H1 (cell line): ENCODE measurements around the gene STK33. TPM values are rescaled to one million over a fixed set of nuclear protein-coding genes. Genes with fewer than 3 reads are reported as not detected.

Source experiments
- CTCF ChIA-PET: fragments of 300-600 bp; sonication (Branson Sonifier 250); formaldehyde crosslinking; loops from one replicate; lab custom pipeline; 2021; ENCODE audit not compliant: partially characterized antibody; lab: Charles Lee
- POLR2A ChIA-PET: fragments of 300-600 bp; sonication (Branson Sonifier 250); formaldehyde crosslinking; loops from one replicate; lab custom pipeline; 2021; ENCODE audit warnings: inconsistent platforms; ENCODE audit not compliant: partially characterized antibody; lab: Charles Lee
- DNase-seq, 2 experiments: peaks; one replicate each; pipeline versions ENCODE4 v3.0.0 to v3.0.0-alpha.2; 2010 to 2022; ENCODE audit warnings: low spot score in 2 of 2, low read depth in 1 of 2, mixed read lengths in 1 of 2
- FAIRE-seq: peaks from 2 replicates; lab custom pipeline; 2011; peaks lifted over from hg19 to GRCh38; lab: Jason Lieb, UNC
- H2AFZ ChIP-seq: 2 replicates; pipeline ENCODE4 v1.8.1; 2012; ENCODE audit warnings: low read length, inconsistent platforms
- H2AK5ac ChIP-seq: 2 replicates; pipeline ENCODE4 v1.6.1; 2013; ENCODE audit warnings: low read depth, low read length
- H2BK120ac ChIP-seq: replicated peaks from 2 replicates; pipeline ENCODE3; 2013; ENCODE audit warnings: low read depth, low read length, inconsistent platforms
- H2BK12ac ChIP-seq: 2 replicates; pipeline ENCODE4 v1.6.1; 2013; ENCODE audit warnings: low read depth, low read length
- H2BK15ac ChIP-seq: 2 replicates; pipeline ENCODE4 v1.6.1; 2013; ENCODE audit warnings: low read length
- H2BK20ac ChIP-seq: 2 replicates; pipeline ENCODE4 v1.6.1; 2013; ENCODE audit warnings: low read length
- H2BK5ac ChIP-seq: 2 replicates; pipeline ENCODE4 v1.6.1; 2013; ENCODE audit warnings: low read depth, low read length
- H3K14ac ChIP-seq: 2 replicates; pipeline ENCODE4 v1.6.1; 2013; ENCODE audit warnings: inconsistent platforms; ENCODE audit not compliant: insufficient read length
- H3K18ac ChIP-seq: 2 replicates; pipeline ENCODE4 v1.6.1; 2013; ENCODE audit warnings: low read length; ENCODE audit errors: extremely low read depth
- H3K23ac ChIP-seq: 2 replicates; pipeline ENCODE4 v1.6.1; 2013; ENCODE audit warnings: inconsistent platforms; ENCODE audit not compliant: insufficient read length
- H3K23me2 ChIP-seq: 2 replicates; pipeline ENCODE4 v1.6.1; 2013; ENCODE audit warnings: low read depth, low read length
- H3K27ac ChIP-seq: 2 replicates; pipeline ENCODE4 v1.6.1; 2011; ENCODE audit warnings: low read depth, low read length, inconsistent platforms
- H3K27me3 ChIP-seq, 4 experiments: replicated peaks in 1 of 4; 1 replicate in 1 of 4; 2 replicates in 3 of 4; pipeline versions ENCODE4 v1.6.1 to v1.8.1; 2011 to 2013; ENCODE audit warnings: low read length in 3 of 4, mild to moderate bottlenecking in 3 of 4, inconsistent platforms in 2 of 4, mixed read lengths in 2 of 4, moderate library complexity in 1 of 4; ENCODE audit not compliant: control insufficient read depth in 3 of 4, insufficient read depth in 3 of 4; ENCODE audit errors: extremely low read depth in 1 of 4
- H3K36me3 ChIP-seq, 4 experiments: 2 replicates each; pipeline versions ENCODE4 v1.6.1 to v1.8.1; 2011 to 2013; ENCODE audit warnings: mild to moderate bottlenecking in 4 of 4, low read length in 3 of 4, moderate library complexity in 2 of 4, control low read depth in 1 of 4, inconsistent platforms in 1 of 4; ENCODE audit not compliant: insufficient read depth in 4 of 4, control insufficient read depth in 2 of 4
- H3K4ac ChIP-seq: replicated peaks from 2 replicates; pipeline ENCODE3; 2013; ENCODE audit warnings: low read length, low read depth, mixed read lengths, inconsistent platforms; ENCODE audit not compliant: insufficient read length
- H3K4me1 ChIP-seq, 4 experiments: replicated peaks in 1 of 4; 1 replicate in 1 of 4; 2 replicates in 3 of 4; pipeline versions ENCODE4 v1.6.1 to v1.8.1; 2011 to 2013; ENCODE audit warnings: low read length in 3 of 4, inconsistent platforms in 2 of 4, mixed read lengths in 1 of 4; ENCODE audit not compliant: insufficient read depth in 4 of 4, control insufficient read depth in 3 of 4
- H3K4me2 ChIP-seq, 2 experiments: 2 replicates each; pipeline versions ENCODE4 v1.6.1 to v1.8.1; 2011 to 2013; ENCODE audit warnings: low read depth in 2 of 2, low read length in 2 of 2, control low read depth in 1 of 2, inconsistent platforms in 1 of 2, mild to moderate bottlenecking in 1 of 2; ENCODE audit not compliant: insufficient read depth in 1 of 2
- H3K4me3 ChIP-seq, 4 experiments: fragments of 200-600, 300-600 bp in 1 of 4; sonication (generic), shearing (Covaris generic), sonication (Bioruptor Twin) in 1 of 4; 2 replicates each; pipeline versions ENCODE4 v1.5.1 to v1.8.1; 2011 to 2016; ENCODE audit warnings: low read length in 4 of 4, low read depth in 3 of 4, control low read depth in 2 of 4, inconsistent platforms in 2 of 4, mild to moderate bottlenecking in 2 of 4, mixed read lengths in 1 of 4, moderate library complexity in 1 of 4; ENCODE audit not compliant: insufficient read depth in 2 of 4; ENCODE audit errors: extremely low read depth in 1 of 4
- H3K56ac ChIP-seq: replicated peaks from 2 replicates; pipeline ENCODE3; 2013; ENCODE audit warnings: low read depth, mild to moderate bottlenecking, mixed read lengths, low read length, inconsistent platforms; ENCODE audit not compliant: insufficient read length
- H3K79me1 ChIP-seq: 2 replicates; pipeline ENCODE4 v1.6.1; 2013; ENCODE audit warnings: low read depth, low read length, control low read depth
- H3K79me2 ChIP-seq, 2 experiments: 2 replicates each; pipeline versions ENCODE4 v1.6.1 to v1.8.1; 2012 to 2013; ENCODE audit warnings: low read length in 2 of 2, mild to moderate bottlenecking in 2 of 2, inconsistent platforms in 1 of 2; ENCODE audit not compliant: insufficient read depth in 2 of 2, control insufficient read depth in 1 of 2
- H3K9ac ChIP-seq, 4 experiments: replicated peaks in 1 of 4; 1 replicate in 1 of 4; 2 replicates in 3 of 4; pipeline versions ENCODE4 v1.6.1 to v1.8.1; 2011 to 2013; ENCODE audit warnings: low read depth in 3 of 4, low read length in 3 of 4, control low read depth in 2 of 4, mild to moderate bottlenecking in 2 of 4, moderate library complexity in 2 of 4, inconsistent platforms in 1 of 4; ENCODE audit errors: extremely low read depth in 1 of 4
- H3K9me3 ChIP-seq, 2 experiments: 2 replicates each; pipeline versions ENCODE4 v1.6.1 to v1.8.1; 2012 to 2013; ENCODE audit warnings: mild to moderate bottlenecking in 2 of 2, moderate library complexity in 2 of 2, control low read depth in 1 of 2, inconsistent platforms in 1 of 2, low read depth in 1 of 2, low read length in 1 of 2, mixed read lengths in 1 of 2; ENCODE audit not compliant: insufficient read depth in 2 of 2
- H4K20me1 ChIP-seq, 2 experiments: replicated peaks in 1 of 2; 2 replicates each; pipeline versions ENCODE3 to v1.8.1; 2011 to 2013; ENCODE audit warnings: inconsistent platforms in 2 of 2, low read length in 2 of 2, mild to moderate bottlenecking in 1 of 2; ENCODE audit not compliant: insufficient read depth in 2 of 2, control insufficient read depth in 1 of 2
- H4K5ac ChIP-seq: 2 replicates; pipeline ENCODE4 v1.6.1; 2013; ENCODE audit warnings: low read length, low read depth, mixed read lengths, inconsistent platforms; ENCODE audit not compliant: insufficient read length
- H4K8ac ChIP-seq: 2 replicates; pipeline ENCODE4 v1.8.0; 2013; ENCODE audit warnings: mild to moderate bottlenecking, moderate library complexity, low read length, inconsistent platforms; ENCODE audit not compliant: insufficient read depth; ENCODE audit errors: extremely low read depth
- H4K91ac ChIP-seq: replicated peaks from 2 replicates; pipeline ENCODE3; 2013; ENCODE audit warnings: low read length, mixed read lengths, inconsistent platforms; ENCODE audit not compliant: insufficient read length
- KDM5A ChIP-seq: fragments of 200-600 bp; IDR thresholded peaks from 2 replicates; pipeline ENCODE4 v1.7.1; 2012; ENCODE audit warnings: mild to moderate bottlenecking, low read length, inconsistent platforms, mixed read lengths
- NRF1 ChIP-seq: IDR thresholded peaks from 2 replicates; pipeline ENCODE4 v1.6.1; 2011; ENCODE audit warnings: mild to moderate bottlenecking, low read depth, low read length, improper control_type of control experiment
- WGBS, 2 experiments: shearing (Covaris generic) in 1 of 2; methylation state at CpG; one replicate each; pipeline versions ENCODE4 v1.1.6 to v1.1.7; 2013 to 2015; ENCODE audit warnings: low lambda C conversion rate in 2 of 2, mixed read lengths in 2 of 2, inconsistent platforms in 1 of 2, low coverage in 1 of 2, missing lambda C conversion rate in 1 of 2; ENCODE audit not compliant: insufficient replicate concordance in 2 of 2, insufficient coverage in 1 of 2, insufficient read length in 1 of 2; ENCODE audit errors: extremely low coverage in 1 of 2, missing lambda C conversion rate in 1 of 2; 5-methylcytosine and 5-hydroxymethylcytosine counted together
- polyA plus RNA-seq, 7 experiments: library from polyadenylated mRNA; depleted of rRNA in 3 of 7; stranded (reverse) in 5 of 7; unstranded in 2 of 7; fragments of >200 nt in 5 of 7; fragments of 200-250 nt in 2 of 7; gene quantifications; 1 replicate in 5 of 7; 2 replicates in 1 of 7; 4 replicates in 1 of 7; pipeline versions ENCODE4 v1.2.1 to v1.2.3, GENCODE V29; 2011 to 2013; ENCODE audit warnings: missing spikeins in 2 of 7, mixed read lengths in 2 of 7
- total RNA-seq: library from RNA; stranded (reverse); fragmentation: NEBNext Ultra II Directional; extraction: Animal tissue kit (Norgen Biotek cat#: 25700); gene quantifications from 2 replicates; pipeline ENCODE4 v1.2.1, GENCODE V29; 2021

STK33 gene
- total and polyA plus RNA-seq, 2 of the 8 experiments (the other 6 are each of a cell fraction or from before 2014, with no cell fraction given) = 8.8 to 25.1 TPM

DNA sequence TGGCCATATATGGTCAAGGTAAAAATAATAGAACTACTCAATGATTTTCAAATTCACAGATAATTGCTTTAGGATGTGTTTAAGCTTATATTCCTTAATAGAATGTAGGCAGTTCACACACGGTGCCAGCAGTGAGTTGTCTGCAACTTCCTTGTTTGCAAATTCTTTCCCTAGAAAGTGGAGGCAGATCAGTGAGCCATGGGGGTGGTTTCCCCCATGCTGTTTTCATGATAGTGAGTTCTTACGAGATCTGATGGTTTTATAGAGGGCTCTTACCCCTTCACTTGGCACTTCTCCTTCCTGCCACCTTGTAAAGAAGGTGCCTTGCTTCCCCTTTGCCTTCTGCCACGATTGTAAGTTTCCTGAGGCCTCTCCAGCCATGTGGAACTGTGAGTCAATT lies 218.6 kb downstream of the STK33 start:
- H3K23ac ChIP-seq = no peak overlapping the region
- H2BK12ac ChIP-seq = no peak overlapping the region
- no peak overlapping the region for H2BK5ac ChIP-seq
- TF ChIP-seq KDM5A (no peak), NRF1 (no peak)
- no peaks in the 10 kb centered on the region for H4K20me1 ChIP-seq
- H3K4me2 ChIP-seq = no peak overlapping the region
- no peak overlapping the region for H3K27ac ChIP-seq
- H2BK15ac ChIP-seq = no peak overlapping the region
- H3K36me3 ChIP-seq = no peaks in the 10 kb centered on the region
- no peaks in the 10 kb centered on the region for H3K79me1 ChIP-seq
- WGBS, 2 experiments = 51% methylated on average over 3 of the region's 3 CpGs; no CpG with 5 or more reads in 1 of the 2 experiments
- H3K4me1 ChIP-seq = peaks cover 0 to 2% (median 0%) of the 10 kb centered on the region in 4 experiments; a peak in 1 of 7 replicates
- FAIRE-seq (no peak), DNase-seq (no peak)
- no peak overlapping the region for H3K56ac ChIP-seq
- no peak overlapping the region for H3K9ac ChIP-seq
- H2BK20ac ChIP-seq = no peak overlapping the region
- POLR2A ChIA-PET = no interaction called here
- H2BK120ac ChIP-seq = no peak overlapping the region
- no peak overlapping the region for H2AK5ac ChIP-seq
- CTCF ChIA-PET = interaction anchor here (1.2 to 2.1 kb wide), 3 partner anchors 10 to 192 kb away, joined by 3 to 10 read pairs (median 7); no protein-coding TSS in a partner anchor
- no peak overlapping the region for H3K14ac ChIP-seq
- H3K4ac ChIP-seq = no peak overlapping the region
- no peaks in the 10 kb centered on the region for H3K79me2 ChIP-seq
- no peaks in the 10 kb centered on the region for H3K27me3 ChIP-seq
- H4K5ac ChIP-seq = no peak overlapping the region
- no peak overlapping the region for H4K8ac ChIP-seq
- no peak overlapping the region for H2AFZ ChIP-seq
- H3K4me3 ChIP-seq = no peak overlapping the region
- no peak overlapping the region for H3K18ac ChIP-seq
- no peaks in the 10 kb centered on the region for H3K9me3 ChIP-seq
- no peak overlapping the region for H4K91ac ChIP-seq
- H3K23me2 ChIP-seq = no peaks in the 10 kb centered on the region
